PC-3 (cell line): Measurements from ENCODE around the gene VTCN1. TPM values are rescaled to one million over a fixed set of nuclear protein-coding genes. Genes with fewer than 3 reads are reported as not detected.

Experiments
- ATAC-seq: fragments of 200-7000 bp; cut with Tn5 transposase; 2 replicates; pipeline ENCODE4 v1.9.1; 2020; ENCODE audit warnings: mild to moderate bottlenecking, moderate library complexity
- BruUV-seq: library from RNA; stranded (reverse); fragments of 400-500 nt; replicated peaks from 2 replicates; lab custom pipeline; 2021; lab: Mats Ljungman, UMichigan
- CTCF ChIA-PET: fragments of 300-600 bp; sonication (Branson Sonifier 250); formaldehyde crosslinking; loops from one replicate; lab custom pipeline; 2022; ENCODE audit warnings: antibody characterized with exemption; lab: Charles Lee
- POLR2A ChIA-PET: fragments of 300-600 bp; sonication (Branson Sonifier 250); formaldehyde crosslinking; loops from one replicate; lab custom pipeline; 2022; ENCODE audit warnings: antibody characterized with exemption; ENCODE audit not compliant: unreplicated experiment; lab: Charles Lee
- DNase-seq: peaks from one replicate; pipeline ENCODE4 v3.0.0-alpha.2; 2015
- H2AFZ ChIP-seq: fragments of 300-600 bp; sonication (generic); 2 replicates; pipeline ENCODE4 v1.6.0; 2016; ENCODE audit warnings: antibody characterized with exemption, low read length
- H3F3A ChIP-seq: fragments of 300-600 bp; sonication (generic); one replicate; pipeline ENCODE4 v1.6.0; 2017; ENCODE audit warnings: antibody characterized with exemption, low read length, control low read depth, mild to moderate bottlenecking; ENCODE audit not compliant: unreplicated experiment
- H3K27ac ChIP-seq: fragments of 300-600 bp; sonication (generic); 2 replicates; pipeline ENCODE4 v1.5.1; 2016; ENCODE audit warnings: mild to moderate bottlenecking, low read length
- H3K27me3 ChIP-seq: fragments of 300-600 bp; sonication (generic); 2 replicates; pipeline ENCODE4 v1.6.1; 2016; ENCODE audit warnings: low read length, mixed read lengths
- H3K36me3 ChIP-seq: fragments of 300-600 bp; sonication (generic); 2 replicates; pipeline ENCODE4 v1.6.1; 2016; ENCODE audit warnings: low read depth, mixed run types, low read length, mixed read lengths
- H3K4me1 ChIP-seq: fragments of 300-600 bp; sonication (generic); 2 replicates; pipeline ENCODE4 v1.5.1; 2016; ENCODE audit warnings: low read length; ENCODE audit not compliant: insufficient read depth
- H3K4me2 ChIP-seq: fragments of 300-600 bp; sonication (generic); 2 replicates; pipeline ENCODE4 v1.6.0; 2016; ENCODE audit warnings: low read length
- H3K4me3 ChIP-seq: fragments of 300-600 bp; sonication (generic); 2 replicates; pipeline ENCODE4 v1.5.1; 2016; ENCODE audit warnings: mild to moderate bottlenecking, low read length, mixed read lengths
- H3K79me2 ChIP-seq: fragments of 300-600 bp; sonication (generic); 2 replicates; pipeline ENCODE4 v1.6.1; 2017; ENCODE audit warnings: low read length, mixed read lengths
- H3K9ac ChIP-seq: fragments of 300-600 bp; sonication (generic); 2 replicates; pipeline ENCODE4 v1.6.0; 2016; ENCODE audit warnings: mild to moderate bottlenecking, low read length
- H3K9me2 ChIP-seq: fragments of 300-600 bp; sonication (generic); replicated peaks from 2 replicates; pipeline ENCODE4 v1.6.1; 2016; ENCODE audit warnings: mixed run types, low read length, mixed read lengths
- H3K9me3 ChIP-seq: fragments of 300-600 bp; sonication (generic); 2 replicates; pipeline ENCODE4 v1.6.1; 2016; ENCODE audit warnings: low read length, mixed read lengths
- H4K20me1 ChIP-seq: fragments of 300-600 bp; sonication (generic); 2 replicates; pipeline ENCODE4 v1.6.1; 2016; ENCODE audit warnings: low read length, mixed read lengths
- EZH2 ChIP-seq: fragments of 300-600 bp; sonication (generic); IDR thresholded peaks from one replicate; pipeline ENCODE4 v1.6.1; 2017; ENCODE audit warnings: antibody characterized with exemption, mild to moderate bottlenecking, low read length; ENCODE audit not compliant: unreplicated experiment
- EZH2phosphoT487 ChIP-seq: fragments of 300-600 bp; sonication (generic); IDR thresholded peaks from 2 replicates; pipeline ENCODE4 v1.6.1; 2018; ENCODE audit warnings: mild to moderate bottlenecking, antibody characterized with exemption, low read length, borderline replicate concordance
- intact Hi-C: fragments of 100-400 bp; cut with micrococcal nuclease; formaldehyde crosslinking; loops from 2 replicates; pipeline ENCODE4 v1.9.0; 2023
- total RNA-seq: library from RNA; depleted of rRNA; stranded (reverse); fragments of >200 nt; gene quantifications from 2 replicates; pipeline ENCODE4 v1.2.3, GENCODE V29; 2014
- TF ChIP-seq, protein P1 (sequence below): fragments of 300-600 bp; sonication (generic); conservative IDR thresholded peaks from 2 replicates; pipeline ENCODE4 v1.5.1; 2017; ENCODE audit warnings: antibody characterized with exemption, low read depth, mild to moderate bottlenecking, low read length

The VTCN1 gene
- total RNA-seq, 1 experiment from 2014 or later: not detected

DNA sequence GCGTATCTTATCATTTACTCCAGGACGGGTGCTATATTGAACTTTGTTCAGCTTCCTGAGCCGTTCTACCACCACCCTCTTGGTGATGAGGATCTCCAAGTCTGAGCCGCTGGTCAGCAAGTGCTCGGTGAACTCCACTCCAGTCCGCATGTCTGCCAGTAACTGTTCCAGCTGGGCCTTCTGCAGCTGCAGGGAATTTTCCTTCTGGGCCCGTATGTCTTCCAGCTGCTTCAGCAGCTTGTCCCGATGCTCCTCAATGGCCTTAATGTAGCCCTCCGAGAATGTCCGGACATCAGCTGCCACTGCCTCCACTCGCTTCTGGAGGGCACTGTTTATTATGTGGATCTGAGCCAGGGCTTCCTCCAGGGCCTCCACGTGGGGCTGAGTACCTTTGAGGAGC lies 92.6 kb downstream of the VTCN1 start:
- H3K27me3 ChIP-seq: no peaks in the 10 kb centered on the region
- CTCF ChIA-PET: no interaction called here
- no peaks in the 10 kb centered on the region for H3K9me3 ChIP-seq
- H3K4me3 ChIP-seq: no peak overlapping the region
- no peaks in the 10 kb centered on the region for H4K20me1 ChIP-seq
- no peak overlapping the region for H3K4me2 ChIP-seq
- TF ChIP-seq EZH2: no peak
- TF ChIP-seq, protein P1, sequence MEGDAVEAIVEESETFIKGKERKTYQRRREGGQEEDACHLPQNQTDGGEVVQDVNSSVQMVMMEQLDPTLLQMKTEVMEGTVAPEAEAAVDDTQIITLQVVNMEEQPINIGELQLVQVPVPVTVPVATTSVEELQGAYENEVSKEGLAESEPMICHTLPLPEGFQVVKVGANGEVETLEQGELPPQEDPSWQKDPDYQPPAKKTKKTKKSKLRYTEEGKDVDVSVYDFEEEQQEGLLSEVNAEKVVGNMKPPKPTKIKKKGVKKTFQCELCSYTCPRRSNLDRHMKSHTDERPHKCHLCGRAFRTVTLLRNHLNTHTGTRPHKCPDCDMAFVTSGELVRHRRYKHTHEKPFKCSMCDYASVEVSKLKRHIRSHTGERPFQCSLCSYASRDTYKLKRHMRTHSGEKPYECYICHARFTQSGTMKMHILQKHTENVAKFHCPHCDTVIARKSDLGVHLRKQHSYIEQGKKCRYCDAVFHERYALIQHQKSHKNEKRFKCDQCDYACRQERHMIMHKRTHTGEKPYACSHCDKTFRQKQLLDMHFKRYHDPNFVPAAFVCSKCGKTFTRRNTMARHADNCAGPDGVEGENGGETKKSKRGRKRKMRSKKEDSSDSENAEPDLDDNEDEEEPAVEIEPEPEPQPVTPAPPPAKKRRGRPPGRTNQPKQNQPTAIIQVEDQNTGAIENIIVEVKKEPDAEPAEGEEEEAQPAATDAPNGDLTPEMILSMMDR: no peak
- no peak for TF ChIP-seq EZH2phosphoT487
- no peaks in the 10 kb centered on the region for H3F3A ChIP-seq
- H3K36me3 ChIP-seq: no peaks in the 10 kb centered on the region; the same call in 1 of the 2 replicates
- intact Hi-C loops: no loop called here
- POLR2A ChIA-PET: no interaction called here
- H2AFZ ChIP-seq: no peak overlapping the region
- peaks cover 15% of the 10 kb centered on the region for H3K4me1 ChIP-seq
- H3K9me2 ChIP-seq: no peaks in the 10 kb centered on the region
- H3K9ac ChIP-seq: no peak overlapping the region
- DNase-seq (no peak), ATAC-seq (no peak)
- no peaks in the 10 kb centered on the region for H3K79me2 ChIP-seq
- no peak overlapping the region for H3K27ac ChIP-seq
- no TSS peak for BruUV-seq

DNA sequence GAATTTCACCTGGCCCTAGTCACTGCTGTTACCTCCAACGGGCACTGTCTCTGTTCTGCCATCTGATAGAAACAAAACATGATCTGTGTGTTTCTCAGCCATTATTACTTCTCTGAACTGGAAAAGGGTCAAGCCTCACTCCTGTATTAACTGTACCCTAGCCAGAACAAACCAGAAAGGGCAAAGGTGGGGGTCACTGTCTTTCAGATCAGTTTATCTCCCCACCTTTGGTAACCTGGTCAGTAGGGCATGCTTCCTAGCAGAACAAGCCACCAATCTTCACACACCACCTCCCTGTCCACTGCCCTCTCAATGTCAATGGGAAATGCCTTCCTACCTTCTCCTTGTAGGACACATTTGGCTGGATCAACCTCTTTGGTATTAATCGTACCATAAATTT lies 93.0 kb downstream of the VTCN1 start:
- Histone ChIP-seq H2AFZ (no peak overlapping the region), H3F3A (no peaks in the 10 kb centered on the region), H3K4me2 (no peak overlapping the region), H3K27me3 (no peaks in the 10 kb centered on the region), H3K4me3 (no peak overlapping the region), H3K4me1 (peaks cover 15% of the 10 kb centered on the region), H3K79me2 (no peaks in the 10 kb centered on the region), H4K20me1 (no peaks in the 10 kb centered on the region), H3K27ac (no peak overlapping the region), H3K36me3 (no peaks in the 10 kb centered on the region; the same call in 1 of the 2 replicates), H3K9ac (no peak overlapping the region), H3K9me2 (no peaks in the 10 kb centered on the region), H3K9me3 (no peaks in the 10 kb centered on the region)
- intact Hi-C loops: no loop called here
- ATAC-seq (no peak), DNase-seq (no peak)
- POLR2A ChIA-PET: no interaction called here
- TF ChIP-seq EZH2: no peak
- no TSS peak for BruUV-seq
- CTCF ChIA-PET: no interaction called here

DNA sequence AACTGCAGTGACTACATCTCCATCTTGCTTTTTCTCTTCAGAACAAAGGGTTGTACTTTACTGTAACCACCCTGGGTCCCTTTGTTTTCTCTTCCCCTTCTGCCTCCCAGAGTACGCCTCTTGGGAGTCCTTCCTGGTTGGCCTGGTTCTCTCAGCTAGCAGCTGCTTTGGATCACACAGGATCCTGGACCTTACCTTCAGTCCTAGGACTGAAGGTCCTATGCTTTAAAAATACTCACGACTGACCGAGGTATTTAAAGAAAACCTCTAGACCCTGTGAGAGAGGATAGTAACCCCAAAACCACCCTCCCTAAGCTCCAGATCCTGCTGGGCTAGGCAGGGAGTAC lies 94.0 kb downstream of the VTCN1 start:
- H3K9ac ChIP-seq: no peak overlapping the region
- no peaks in the 10 kb centered on the region for H3K9me3 ChIP-seq
- H3K4me2 ChIP-seq: no peak overlapping the region
- intact Hi-C loops: no loop called here
- POLR2A ChIA-PET: no interaction called here
- H3K79me2 ChIP-seq: no peaks in the 10 kb centered on the region
- H3K4me1 ChIP-seq: peaks cover 9% of the 10 kb centered on the region
- no peaks in the 10 kb centered on the region for H4K20me1 ChIP-seq
- DNase-seq (no peak), ATAC-seq (no peak)
- H3F3A ChIP-seq: no peaks in the 10 kb centered on the region
- H3K27me3 ChIP-seq: no peaks in the 10 kb centered on the region
- TF ChIP-seq, protein P1: no peak
- TF ChIP-seq EZH2: no peak
- no peak for TF ChIP-seq EZH2phosphoT487
- no TSS peak for BruUV-seq
- no peaks in the 10 kb centered on the region for H3K9me2 ChIP-seq
- H3K27ac ChIP-seq: no peak overlapping the region
- no peak overlapping the region for H2AFZ ChIP-seq
- CTCF ChIA-PET: no interaction called here
- H3K4me3 ChIP-seq: no peak overlapping the region
- H3K36me3 ChIP-seq: no peaks in the 10 kb centered on the region; the same call in 1 of the 2 replicates
